Adipose tissue (tissue), 3 donors: Measurements from ENCODE around the gene RAB11FIP5. TPM values are rescaled to one million over a fixed set of nuclear protein-coding genes. Genes with fewer than 3 reads are reported as not detected.
"Not testable (repeated sequence)": the region's sequence is repeated elsewhere in the genome, so short reads cannot be mapped to it uniquely, and the experiment has no call there.

Experiments used
- H3K27ac ChIP-seq: one replicate; pipeline ENCODE4 v1.5.1; 2013; ENCODE audit warnings: low read depth, low read length
- WGBS, 3 donors: extraction: QIAGEN DNeasy Blood & Tissue Kit; methylation state at CpG; one replicate each; pipeline ENCODE4 v1.1.7; 2013; 5-methylcytosine and 5-hydroxymethylcytosine counted together
- polyA plus RNA-seq, 3 donors: library from polyadenylated mRNA; stranded (reverse); fragments of 200-250 nt; gene quantifications; one replicate each; pipeline ENCODE4 v1.2.3, GENCODE V29; 2013
- donor health status: healthy with polysubstance abuse.
- donor health status: Bipolar disorder and iron deficiency.
- donor health status: healthy.

The RAB11FIP5 gene, protein sequence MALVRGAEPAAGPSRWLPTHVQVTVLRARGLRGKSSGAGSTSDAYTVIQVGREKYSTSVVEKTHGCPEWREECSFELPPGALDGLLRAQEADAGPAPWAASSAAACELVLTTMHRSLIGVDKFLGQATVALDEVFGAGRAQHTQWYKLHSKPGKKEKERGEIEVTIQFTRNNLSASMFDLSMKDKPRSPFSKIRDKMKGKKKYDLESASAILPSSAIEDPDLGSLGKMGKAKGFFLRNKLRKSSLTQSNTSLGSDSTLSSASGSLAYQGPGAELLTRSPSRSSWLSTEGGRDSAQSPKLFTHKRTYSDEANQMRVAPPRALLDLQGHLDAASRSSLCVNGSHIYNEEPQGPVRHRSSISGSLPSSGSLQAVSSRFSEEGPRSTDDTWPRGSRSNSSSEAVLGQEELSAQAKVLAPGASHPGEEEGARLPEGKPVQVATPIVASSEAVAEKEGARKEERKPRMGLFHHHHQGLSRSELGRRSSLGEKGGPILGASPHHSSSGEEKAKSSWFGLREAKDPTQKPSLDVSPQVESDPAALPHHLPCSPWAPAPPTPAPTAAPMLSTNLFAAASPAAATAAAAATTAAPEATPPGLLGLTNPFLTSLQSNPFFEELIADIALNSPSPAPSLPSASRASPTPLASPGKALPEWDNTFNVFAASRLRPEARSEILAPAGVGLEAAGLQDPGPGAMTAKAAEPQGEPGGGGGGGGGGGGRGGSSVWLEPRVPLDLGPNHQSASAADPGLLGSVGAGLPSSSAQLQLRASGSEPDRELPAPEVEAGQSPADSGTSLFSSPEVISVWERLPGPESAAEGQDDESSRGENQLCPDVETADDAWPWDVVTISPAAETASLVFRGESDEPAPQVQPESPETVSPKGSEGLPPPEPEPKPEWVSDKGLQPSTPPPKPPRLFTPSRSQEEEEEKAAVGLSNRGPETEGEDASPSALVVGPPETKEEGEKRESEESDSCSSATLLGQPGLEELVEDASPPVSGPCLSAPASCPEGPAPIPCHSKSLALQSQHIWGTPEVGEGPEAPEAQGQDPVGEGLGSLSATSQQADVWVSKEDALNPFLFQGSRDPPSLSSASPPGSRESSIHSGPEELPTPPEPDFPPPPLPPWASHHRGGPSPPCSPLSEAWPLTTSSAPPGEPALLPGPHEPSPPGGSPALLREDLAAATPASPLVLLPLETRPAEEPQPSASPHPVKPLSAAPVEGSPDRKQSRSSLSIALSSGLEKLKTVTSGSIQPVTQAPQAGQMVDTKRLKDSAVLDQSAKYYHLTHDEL (N-terminal part only)
- 10 to 100 TPM; 13.5 to 17.7 (median 14.3) TPM for polyA plus RNA-seq

DNA sequence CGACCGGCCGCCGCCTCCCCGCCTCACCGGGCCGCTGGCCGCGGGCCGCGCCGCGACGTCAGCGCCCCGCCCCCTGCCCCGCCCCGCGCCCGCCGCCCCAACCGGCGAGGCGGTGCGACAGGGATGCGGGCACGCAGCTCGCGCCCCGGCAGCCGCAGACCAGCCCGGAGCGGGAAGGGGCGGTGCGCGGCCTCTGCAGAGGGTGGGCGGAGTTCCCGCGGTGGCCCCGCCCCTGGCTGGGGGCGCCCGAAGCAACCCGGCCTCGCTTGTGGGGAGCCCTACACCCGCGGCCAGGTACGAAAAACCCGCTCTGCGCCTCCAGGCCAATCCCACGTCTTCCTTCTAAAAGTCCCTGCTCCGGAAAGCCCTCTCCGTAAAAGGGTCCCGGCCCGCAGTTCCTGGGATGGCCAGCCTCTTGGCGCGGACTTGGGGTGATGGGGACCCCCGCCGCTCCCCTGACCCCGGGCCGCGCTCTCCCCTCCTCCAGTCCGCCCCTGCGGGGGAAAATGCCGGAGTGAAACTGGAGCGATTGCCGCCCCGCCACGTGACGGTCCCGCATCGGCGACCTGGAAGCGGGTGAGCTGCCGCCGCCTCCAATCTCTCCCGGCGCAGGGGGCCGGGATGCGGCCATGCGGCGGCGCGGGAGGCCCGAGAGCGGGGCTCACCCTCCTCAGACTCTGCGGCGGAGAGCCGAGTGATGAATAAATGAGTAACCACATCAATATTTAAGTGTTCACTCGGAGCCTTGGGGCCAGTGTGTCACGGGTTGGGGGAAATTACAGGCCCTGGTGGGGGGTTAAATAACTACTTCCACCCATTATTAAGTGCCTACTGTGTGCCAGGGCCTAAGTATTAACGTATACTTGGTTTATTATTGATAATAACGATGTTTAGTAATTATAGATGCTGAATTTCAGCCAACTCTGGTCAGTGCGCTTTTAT lies at the start of gene RAB11FIP5:
Gene RAB11FIP5 (minus strand): TSS at position 36 of the 942 bp plus-strand sequence. CDS start 171 bp downstream, outside the sequence.
- WGBS, 3 donors, result 1 to 2% (median 2%) methylated on average over 65 to 91 of the region's 93 CpGs

DNA sequence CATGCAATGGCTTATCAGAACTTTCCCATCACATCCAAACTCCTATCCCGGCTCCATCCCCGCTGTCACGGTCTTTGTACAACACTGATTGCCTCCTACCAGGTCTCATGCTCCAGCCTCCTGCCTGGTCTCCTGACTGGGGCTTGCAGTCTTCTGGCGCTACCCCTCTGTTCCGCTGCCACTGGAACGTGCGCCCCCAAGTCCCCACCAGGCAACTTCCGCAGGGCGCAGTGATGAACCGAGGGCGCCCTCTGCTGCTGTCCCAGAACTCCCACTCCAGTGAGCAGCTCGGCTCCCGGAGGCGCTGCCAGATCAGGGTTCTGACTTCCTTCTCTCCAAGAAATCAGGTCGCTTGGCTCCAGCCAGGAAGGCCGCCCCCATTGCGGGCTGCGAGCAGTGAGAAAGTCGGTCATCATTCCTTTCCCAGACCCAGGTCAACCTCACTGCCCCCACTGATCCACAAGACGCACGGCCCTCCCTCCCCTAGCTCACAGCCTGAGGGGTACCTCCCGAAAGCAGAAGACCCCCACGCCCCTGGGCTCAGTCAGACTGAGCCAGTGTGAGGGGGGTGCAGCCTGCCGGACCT lies 43.9 kb upstream of the RAB11FIP5 start:
- H3K27ac ChIP-seq, result no peak overlapping the region
- 8 to 13% (median 10%) methylated on average over 24 of the region's 24 CpGs for WGBS, 3 donors

More for the DNA sequence above, at the start of gene RAB11FIP5:
- peak within 1 kb of the TSS; percentile 84 for H3K27ac ChIP-seq

- 74 to 78% (median 78%) methylated on average over 2 of the region's 2 CpGs for WGBS, 3 donors
- H3K27ac ChIP-seq, result no peak overlapping the region
Observed at GRCh38 chr2:73142937-73143336, 30.2 kb upstream of the RAB11FIP5 start.

DNA sequence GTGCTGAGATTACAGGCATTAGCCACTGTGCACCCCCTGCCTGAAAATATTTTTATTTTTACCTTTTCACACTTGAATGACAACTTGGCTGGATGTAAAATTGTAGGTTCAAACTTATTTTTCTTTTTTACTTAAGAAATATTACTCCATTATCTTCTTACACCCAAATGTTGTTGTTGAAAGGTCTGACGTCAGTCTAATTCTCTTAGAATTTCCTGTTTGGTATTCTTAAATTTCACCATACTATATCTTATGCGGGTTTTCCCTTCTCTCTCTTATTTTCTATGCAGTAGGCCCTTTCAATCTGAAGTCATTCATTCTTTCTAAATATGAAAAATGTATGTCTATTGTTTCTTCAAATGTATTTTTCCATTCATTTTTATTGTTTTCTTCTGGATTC lies 29.1 kb upstream of the RAB11FIP5 start:
- WGBS, 3 donors, result 68 to 88% (median 83%) methylated on average over 2 of the region's 2 CpGs

GRCh38 chr2:73135236-73135635 lies 22.5 kb upstream of the RAB11FIP5 start:
- 60 to 75% (median 69%) methylated on average over 2 of the region's 2 CpGs for WGBS, 3 donors
- H3K27ac ChIP-seq, result no peak overlapping the region

More for the DNA sequence above, 29.1 kb upstream of the RAB11FIP5 start:
- no peak overlapping the region for H3K27ac ChIP-seq

DNA sequence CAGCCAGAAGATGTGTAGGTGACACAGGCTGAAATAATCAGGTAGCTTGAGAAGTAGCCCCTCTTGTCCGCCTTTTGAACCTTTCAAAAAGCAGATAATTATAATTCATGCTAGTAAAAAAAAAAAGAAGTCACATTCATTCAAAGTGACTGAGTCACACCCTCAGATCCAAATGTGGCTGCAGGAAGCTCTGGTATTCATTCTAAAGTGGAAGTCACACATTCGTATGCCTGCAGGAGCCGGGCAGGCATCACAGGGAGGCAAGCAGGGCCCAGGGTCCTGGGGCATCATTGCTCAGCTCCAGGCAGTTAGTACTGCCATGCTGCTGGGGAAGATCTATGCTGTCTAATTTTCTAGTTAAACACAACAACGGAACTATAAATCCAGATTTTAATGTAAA lies 21.7 kb upstream of the RAB11FIP5 start:
- 68 to 79% (median 77%) methylated on average over 4 of the region's 4 CpGs for WGBS, 3 donors
- no peak overlapping the region for H3K27ac ChIP-seq

- H3K27ac ChIP-seq, result no peak overlapping the region
- 40 to 44% (median 42%) methylated on average over 4 of the region's 4 CpGs for WGBS, 3 donors
Observed at GRCh38 chr2:73133566-73134197, 20.9 kb upstream of the RAB11FIP5 start.

DNA sequence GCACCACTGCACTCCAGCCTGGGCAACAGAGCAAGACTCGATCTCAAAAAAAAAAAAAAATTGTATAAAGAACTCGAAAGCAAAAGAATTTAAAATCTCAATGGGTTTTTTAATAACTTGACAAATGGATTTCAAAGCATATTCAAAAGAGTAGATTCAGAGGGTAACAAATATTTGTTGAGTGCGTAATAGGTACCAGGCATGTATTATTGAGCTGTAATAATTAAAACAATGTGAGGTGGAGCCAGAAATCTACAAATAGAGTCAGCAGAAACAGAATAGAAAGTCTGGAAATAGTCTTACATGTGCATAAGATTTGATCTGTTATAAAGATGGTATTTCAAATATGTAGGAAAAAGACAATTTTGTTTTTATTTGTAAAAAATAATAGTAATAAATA lies 19.1 kb upstream of the RAB11FIP5 start:
- WGBS, 3 donors, result 89 to 96% (median 93%) methylated on average over 3 of the region's 3 CpGs
- H3K27ac ChIP-seq, result no peak overlapping the region

DNA sequence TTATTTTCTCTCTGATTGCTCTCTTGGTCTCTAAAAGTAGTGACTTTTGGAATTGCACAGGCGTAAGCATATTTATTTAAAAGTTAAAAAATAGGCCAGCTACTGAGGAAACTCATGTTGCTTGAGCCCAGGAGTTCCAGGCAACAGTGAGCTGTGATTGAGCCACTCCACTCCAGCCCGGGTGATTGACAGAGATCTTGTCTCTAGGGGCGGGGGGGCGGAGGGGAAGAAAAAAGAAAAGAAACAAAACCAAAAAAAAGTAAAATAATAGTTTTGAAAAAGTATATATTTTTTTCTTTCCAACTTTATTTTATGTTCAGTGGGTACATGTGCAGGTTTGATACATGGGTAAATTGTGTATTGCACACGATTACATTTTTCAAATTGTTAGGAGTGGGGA lies 18.0 kb upstream of the RAB11FIP5 start:
- H3K27ac ChIP-seq, result no peak overlapping the region
- WGBS, 3 donors, result 64 to 77% (median 74%) methylated on average over 5 of the region's 5 CpGs

DNA sequence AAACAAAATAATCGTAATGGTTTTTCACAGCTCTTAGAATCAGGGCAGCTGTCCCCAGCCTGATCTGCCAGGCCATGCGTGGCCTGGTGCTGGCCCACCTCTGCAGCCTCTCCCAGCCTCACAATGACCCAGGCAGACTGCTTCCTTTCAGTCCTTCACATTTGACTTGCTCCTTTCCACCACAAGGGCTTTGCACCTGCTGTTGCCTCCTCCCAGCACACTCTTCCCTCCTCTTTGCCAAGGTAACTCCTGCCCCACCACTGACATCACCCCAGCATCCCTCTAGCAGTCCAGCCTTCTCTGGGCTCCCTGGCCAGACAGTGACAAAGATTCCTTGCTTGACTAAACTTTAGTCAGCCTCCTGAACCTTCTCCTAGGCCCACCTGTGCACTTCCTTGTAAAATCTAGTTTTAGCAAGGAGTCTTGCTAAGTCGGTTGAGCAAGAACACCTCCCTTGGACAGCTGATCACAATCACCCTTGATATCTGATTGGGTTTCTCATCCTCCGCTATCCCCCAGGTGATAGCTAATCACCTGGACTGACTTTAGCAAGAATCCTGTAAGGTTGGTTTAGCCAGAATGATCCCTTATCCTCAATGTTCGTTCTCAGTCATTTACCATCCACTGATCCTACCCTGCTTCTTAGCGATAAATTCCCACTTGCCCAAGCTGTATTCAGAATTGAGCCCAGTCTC lies 16.2 kb upstream of the RAB11FIP5 start:
- no peak overlapping the region for H3K27ac ChIP-seq
- 77 to 91% (median 84%) methylated on average over 6 of the region's 6 CpGs for WGBS, 3 donors

- no peak overlapping the region for H3K27ac ChIP-seq
- 30 to 75% (median 34%) methylated on average over 1 of the region's 1 CpG for WGBS, 3 donors
Observed at GRCh38 chr2:73122536-73122935, 9.8 kb upstream of the RAB11FIP5 start.

GRCh38 chr2:73119611-73120239 lies 7.0 kb upstream of the RAB11FIP5 start:
- H3K27ac ChIP-seq, result not testable (repeated sequence)
- whole genome bisulfite sequencing, 3 donors, result 62 to 83% (median 76%) methylated on average over 11 of the region's 11 CpGs

GRCh38 chr2:73117441-73117840 lies 4.7 kb upstream of the RAB11FIP5 start:
- no peak overlapping the region for H3K27ac ChIP-seq
- WGBS, 3 donors, result 60 to 82% (median 70%) methylated on average over 1 of the region's 1 CpG

DNA sequence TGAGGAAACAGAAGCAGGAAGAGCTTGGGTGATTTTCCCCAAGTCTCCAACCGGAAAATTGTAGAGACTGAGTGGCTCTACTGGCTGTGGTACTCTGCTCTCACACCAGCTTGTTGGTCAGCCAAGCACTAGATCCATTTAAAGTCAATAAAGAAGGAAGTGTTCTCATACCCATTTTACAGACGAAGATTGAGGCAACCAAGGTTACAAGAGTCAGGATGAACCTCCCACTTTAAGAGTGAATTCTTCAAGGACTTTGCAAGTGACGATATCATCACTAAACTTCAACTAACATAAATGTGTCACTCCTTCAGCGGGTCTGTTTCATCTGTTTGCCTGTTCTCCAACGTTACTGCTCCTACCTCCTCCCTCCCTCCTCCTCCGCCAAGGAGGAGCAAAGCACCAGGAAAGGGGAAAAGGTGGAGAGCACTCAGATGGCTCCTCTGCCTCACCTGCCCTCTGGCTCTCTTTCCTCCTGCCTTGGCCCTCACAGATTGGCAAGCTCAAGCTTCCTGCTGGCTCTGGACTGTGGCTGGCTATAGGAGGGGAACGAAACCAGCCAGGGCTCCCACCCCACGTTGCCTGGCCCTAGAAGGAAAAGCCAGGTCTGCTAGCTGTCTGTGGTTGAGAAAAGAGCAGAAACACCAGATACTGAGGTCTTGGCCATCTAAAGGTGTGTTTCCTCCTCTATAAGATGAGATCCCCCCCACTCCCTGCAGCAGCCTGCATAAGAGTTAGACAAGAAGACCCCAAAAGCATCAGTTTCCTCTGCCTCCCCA lies 3.6 kb upstream of the RAB11FIP5 start:
- 70 to 75% (median 74%) methylated on average over 7 to 8 of the region's 8 CpGs for WGBS, 3 donors
- H3K27ac ChIP-seq, result no peak overlapping the region

DNA sequence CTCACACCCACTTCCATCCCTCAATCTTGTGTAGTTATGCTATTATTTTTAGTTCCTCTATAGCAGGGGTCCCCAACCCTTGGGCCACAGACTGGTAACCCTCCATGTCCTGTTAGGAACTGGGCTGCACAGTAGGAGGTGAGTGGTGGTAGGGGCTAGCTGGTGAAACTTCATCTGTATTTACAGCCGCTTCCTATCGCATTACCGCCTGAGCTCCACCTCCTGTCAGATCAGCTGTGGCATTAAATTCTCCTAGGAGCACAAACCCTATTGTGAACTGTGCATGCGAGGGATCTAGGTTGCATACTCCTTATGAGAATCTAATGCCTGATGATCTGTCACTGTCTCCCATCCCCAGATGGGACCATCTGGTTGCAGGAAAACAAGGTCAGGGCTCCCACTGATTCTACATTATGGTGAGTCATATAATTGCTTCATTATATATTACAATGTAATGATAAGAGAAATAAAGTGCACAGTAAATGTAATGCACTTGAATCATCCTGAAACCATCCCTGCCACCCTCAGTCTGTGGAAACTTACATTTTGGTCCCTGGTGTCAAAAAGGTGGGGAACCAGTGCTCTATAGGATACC lies 1.6 kb upstream of the RAB11FIP5 start:
- WGBS, 3 donors, result 83 to 91% (median 90%) methylated on average over 4 of the region's 4 CpGs
- no peak overlapping the region for H3K27ac ChIP-seq
